ENCODE results near the gene MZT2B.
"Not testable (repeated sequence)": the region's sequence is repeated elsewhere in the genome, so short reads cannot be mapped to it uniquely, and the experiment has no call there.

MZT2B gene, protein sequence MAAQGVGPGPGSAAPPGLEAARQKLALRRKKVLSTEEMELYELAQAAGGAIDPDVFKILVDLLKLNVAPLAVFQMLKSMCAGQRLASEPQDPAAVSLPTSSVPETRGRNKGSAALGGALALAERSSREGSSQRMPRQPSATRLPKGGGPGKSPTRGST

GRCh38 chr2:130181880-130182682 lies at the start of gene MZT2B:
MZT2B (plus strand) TSS chr2:130182262; CDS start chr2:130182283, 21 bp downstream.
- peak within 1 kb of the TSS; percentile 96 for H3K4me3 ChIP-seq (ENCODE audit: low read depth, low read length)
- DNase-seq (ENCODE audit: low read depth), result peak; percentile 94
- peak; percentile 63 for TF ChIP-seq MYC (IDR thresholded peaks at IDR 0.05; ENCODE audit: low read depth, low read length)
- peak; percentile 55 for TF ChIP-seq CTCF (IDR thresholded peaks at IDR 0.05; ENCODE audit: low read depth, low read length)
- TF ChIP-seq POLR2A (IDR thresholded peaks at IDR 0.05; ENCODE audit: extremely low read depth, insufficient read length), result peak; percentile 79
- peak; percentile 59; the same call in 1 of the 2 replicates for TF ChIP-seq MAX (IDR thresholded peaks at IDR 0.05; ENCODE audit: low read depth, low read length)

DNA sequence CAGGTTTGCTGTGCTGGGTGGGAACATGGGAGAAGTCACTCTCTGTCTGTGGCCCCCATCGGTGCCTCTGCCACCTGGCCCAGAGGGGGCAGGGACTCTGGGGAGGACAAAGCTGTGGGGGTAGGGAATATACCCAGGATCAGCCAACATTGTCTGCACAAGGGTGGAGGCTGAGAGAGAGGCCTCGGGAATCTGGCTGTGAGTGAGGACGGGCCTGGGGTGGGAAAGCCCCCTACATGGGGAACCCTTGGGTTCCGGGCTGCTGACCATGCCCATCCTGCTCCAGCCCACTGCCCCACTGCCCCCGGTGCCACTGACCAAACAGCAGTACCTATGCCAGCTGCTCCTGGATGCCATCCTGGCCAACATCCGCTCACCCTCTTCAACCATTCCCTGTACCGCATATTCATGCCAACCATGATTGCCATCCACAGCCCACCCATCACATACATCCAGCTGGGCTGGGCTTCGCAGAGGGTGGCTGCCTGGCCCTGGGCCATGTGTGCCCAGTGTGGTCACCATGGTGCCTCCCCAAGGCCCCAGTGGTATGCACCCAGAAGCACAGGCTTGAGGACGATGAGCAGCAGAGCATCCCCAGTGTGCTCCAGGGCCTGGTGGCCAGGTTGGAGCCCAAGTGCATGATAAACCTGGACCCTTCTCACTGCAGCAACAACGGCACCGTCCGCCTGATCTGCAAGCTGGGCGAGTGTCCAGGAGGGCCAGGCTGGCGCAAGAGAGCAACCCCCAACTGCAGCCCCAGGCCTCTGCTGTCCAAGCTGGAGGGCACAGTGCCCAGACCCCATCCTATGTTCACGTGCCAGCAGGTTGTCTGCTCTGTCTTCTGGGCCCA lies 46.1 kb upstream of the MZT2B start:
- no peak overlapping the region for H3K4me3 ChIP-seq (ENCODE audit: low read depth, low read length)
- no peak for TF ChIP-seq CTCF (IDR thresholded peaks at IDR 0.05; ENCODE audit: low read depth, low read length)
- no peak for TF ChIP-seq POLR2A (IDR thresholded peaks at IDR 0.05; ENCODE audit: extremely low read depth, insufficient read length)
- no peak for TF ChIP-seq MAX (IDR thresholded peaks at IDR 0.05; ENCODE audit: low read depth, low read length)
- no peak for TF ChIP-seq MYC (IDR thresholded peaks at IDR 0.05; ENCODE audit: low read depth, low read length)
- no peak for DNase-seq (ENCODE audit: low read depth)

- not testable (repeated sequence) for DNase-seq (ENCODE audit: low read depth); H3K4me3 ChIP-seq (ENCODE audit: low read depth, low read length)
These were observed 45.5 kb upstream of the MZT2B start for GRCh38 chr2:130136546-130136945.

DNA sequence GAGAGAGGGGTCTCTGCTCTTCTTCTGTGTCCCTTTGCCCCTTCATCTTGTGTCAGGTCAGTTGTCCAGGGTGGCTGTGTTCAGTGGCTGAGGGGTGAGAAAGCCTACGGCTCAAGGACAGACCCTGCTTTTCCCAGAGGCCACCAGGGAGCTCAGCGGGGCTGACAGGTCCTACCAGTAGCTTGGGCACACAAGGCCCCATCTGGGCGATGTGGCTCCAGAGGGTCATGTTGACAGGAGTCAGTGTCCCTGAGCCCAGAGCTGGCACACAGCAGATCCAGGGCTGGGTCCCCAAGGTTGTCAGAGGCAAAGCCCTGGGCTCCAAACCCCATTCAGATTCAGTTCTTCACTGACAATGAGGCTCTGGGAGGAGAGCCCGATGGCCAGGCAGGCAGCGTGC lies 44.9 kb upstream of the MZT2B start:
- H3K4me3 ChIP-seq (ENCODE audit: low read depth, low read length); DNase-seq (ENCODE audit: low read depth): not testable (repeated sequence)

DNA sequence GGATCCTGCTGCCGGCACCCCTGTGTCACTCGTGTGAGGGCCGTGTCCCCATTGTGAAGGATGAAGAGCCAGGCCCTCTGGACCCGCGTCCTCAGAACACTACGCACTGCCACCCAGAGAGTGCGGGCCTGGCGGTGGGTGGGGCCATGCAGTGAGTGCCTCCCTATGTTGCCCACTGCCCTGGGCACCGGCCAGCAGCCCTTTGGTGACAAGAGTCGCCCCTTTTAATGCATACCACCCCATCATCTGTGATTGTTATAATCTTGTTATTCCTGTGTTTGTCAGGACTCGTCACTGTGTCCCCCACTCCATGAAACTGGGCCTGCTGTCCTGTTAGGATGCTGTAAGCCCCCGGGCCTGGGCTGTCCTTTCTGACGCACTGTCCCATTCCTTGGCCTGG lies 43.7 kb upstream of the MZT2B start:
- not testable (repeated sequence) for H3K4me3 ChIP-seq (ENCODE audit: low read depth, low read length); DNase-seq (ENCODE audit: low read depth)

DNA sequence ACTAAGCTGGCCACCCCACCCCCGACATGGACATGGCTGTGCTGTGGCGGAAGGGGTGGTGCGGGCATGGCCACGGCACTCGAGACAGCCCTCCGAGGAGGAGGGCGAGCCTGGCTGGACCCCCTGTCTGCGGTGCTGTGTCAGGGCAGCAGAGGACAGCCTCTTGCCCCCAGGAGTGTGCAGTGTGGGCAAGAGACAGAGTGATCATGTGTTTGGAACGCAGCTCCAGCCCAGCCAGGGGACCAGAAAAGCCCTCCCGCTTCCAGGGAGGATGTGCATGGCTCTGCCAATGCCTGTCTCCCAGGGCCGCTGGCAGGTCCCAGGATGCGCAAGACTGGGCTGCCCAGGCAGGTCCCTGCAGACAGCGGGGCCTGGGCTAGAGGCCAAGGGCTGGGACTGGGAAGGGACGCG lies 43.2 kb upstream of the MZT2B start:
- H3K4me3 ChIP-seq (ENCODE audit: low read depth, low read length); DNase-seq (ENCODE audit: low read depth): not testable (repeated sequence)

DNA sequence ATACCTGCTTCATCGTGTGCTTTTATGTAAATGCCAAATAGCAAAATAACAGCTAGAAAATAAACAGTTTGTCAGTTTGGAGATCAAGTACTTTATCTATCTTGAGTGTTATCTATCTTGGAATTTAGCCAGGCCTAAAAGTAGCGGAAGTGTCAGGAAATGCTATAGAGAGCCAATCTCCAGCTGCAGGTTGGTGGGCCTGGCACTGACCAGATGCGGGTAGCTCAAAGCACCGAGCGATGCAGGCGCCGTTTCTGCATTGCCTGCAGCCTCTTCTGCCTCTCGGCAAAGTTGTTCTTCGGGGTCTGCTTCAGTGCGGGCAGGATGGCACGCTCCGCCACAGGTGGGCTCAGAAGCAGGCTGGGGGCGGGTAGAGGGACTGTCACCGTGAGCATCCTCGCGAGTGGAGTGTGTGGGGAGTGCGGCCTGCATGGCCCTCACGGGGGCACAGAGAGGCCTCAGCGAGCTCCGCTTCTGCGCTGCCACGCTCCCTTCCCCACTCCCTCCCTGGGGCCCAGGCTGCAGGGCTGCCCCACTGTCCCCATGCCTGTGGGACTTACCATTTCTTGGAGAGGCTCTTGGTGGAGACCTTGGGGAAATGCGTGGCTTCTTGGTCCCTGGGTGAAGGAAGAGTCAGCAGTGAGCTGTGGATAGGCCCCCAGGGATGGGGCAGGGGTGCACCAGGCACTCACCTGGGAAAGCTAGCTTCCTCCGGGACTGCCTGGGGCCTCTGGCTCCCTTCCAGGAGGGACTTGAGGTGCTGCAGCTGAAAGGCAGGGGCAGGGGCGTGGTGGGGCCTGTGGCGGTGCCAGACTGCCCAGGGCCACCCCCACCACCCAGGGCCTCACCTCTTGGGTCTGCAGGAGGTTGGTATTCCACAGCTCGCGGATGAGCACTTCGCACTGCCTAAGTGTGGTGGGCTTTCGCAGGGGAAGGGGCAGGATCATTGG lies 42.5 kb upstream of the MZT2B start:
- H3K4me3 ChIP-seq (ENCODE audit: low read depth, low read length); DNase-seq (ENCODE audit: low read depth): not testable (repeated sequence)

- DNase-seq (ENCODE audit: low read depth); H3K4me3 ChIP-seq (ENCODE audit: low read depth, low read length): not testable (repeated sequence)
These were observed 41.5 kb upstream of the MZT2B start for GRCh38 chr2:130140516-130140915.

GRCh38 chr2:130141002-130141401 lies 41.1 kb upstream of the MZT2B start:
- not testable (repeated sequence) for DNase-seq (ENCODE audit: low read depth)

DNA sequence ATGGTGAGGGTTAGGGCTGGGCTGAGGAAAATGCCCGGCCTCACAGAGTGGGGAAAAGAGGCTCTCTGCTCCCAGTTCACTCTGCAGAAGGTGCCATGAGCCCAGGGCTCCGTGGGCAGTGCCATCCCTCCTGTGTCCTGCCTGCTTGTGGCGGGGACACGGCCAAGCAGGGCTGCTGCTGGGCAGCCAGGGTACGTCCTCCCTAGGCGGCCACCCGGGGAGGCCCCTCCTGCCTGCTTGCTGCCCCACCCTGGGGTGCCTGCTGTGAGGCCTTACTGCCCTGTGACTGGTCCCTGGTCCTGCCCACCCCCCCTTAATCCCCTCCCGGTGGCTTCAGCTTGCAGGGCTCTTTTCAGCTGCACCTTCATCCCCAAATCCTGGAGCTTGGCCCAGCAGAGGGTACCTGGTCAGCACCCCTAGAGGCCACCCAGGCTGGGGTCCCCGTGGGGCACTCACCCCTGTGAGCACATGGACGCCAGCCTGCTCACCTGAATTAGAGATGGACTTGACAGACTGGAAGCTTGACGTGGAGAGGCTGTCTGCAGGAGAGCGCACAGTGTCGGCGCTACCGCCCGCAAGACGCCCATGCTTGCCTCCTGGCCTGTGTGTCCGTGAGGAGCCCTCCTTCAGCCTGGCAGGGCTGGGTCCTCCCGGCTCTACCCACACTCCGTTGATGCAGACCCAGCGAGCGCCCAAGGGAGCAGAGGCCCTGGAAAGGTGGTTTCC lies 40.3 kb upstream of the MZT2B start:
- not testable (repeated sequence) for H3K4me3 ChIP-seq (ENCODE audit: low read depth, low read length); DNase-seq (ENCODE audit: low read depth)

More at GRCh38 chr2:130141002-130141401, 41.1 kb upstream of the MZT2B start:
- not testable (repeated sequence) for H3K4me3 ChIP-seq (ENCODE audit: low read depth, low read length)

GRCh38 chr2:130142396-130143265 lies 39.4 kb upstream of the MZT2B start:
- not testable (repeated sequence) for DNase-seq (ENCODE audit: low read depth); H3K4me3 ChIP-seq (ENCODE audit: low read depth, low read length)

- DNase-seq (ENCODE audit: low read depth); H3K4me3 ChIP-seq (ENCODE audit: low read depth, low read length): not testable (repeated sequence)
These were observed 38.6 kb upstream of the MZT2B start for GRCh38 chr2:130143266-130144039.

Data from NB4 (cell line).